Measurements from ENCODE around the gene TEX19. TPM values are rescaled to one million over a fixed set of nuclear protein-coding genes. Genes with fewer than 3 reads are reported as not detected.

TEX19 gene
- total and polyA plus RNA-seq, 2 of the 8 experiments (the other 6 are each of a cell fraction or from before 2014, with no cell fraction given) = 0.54 to 0.80 TPM

DNA sequence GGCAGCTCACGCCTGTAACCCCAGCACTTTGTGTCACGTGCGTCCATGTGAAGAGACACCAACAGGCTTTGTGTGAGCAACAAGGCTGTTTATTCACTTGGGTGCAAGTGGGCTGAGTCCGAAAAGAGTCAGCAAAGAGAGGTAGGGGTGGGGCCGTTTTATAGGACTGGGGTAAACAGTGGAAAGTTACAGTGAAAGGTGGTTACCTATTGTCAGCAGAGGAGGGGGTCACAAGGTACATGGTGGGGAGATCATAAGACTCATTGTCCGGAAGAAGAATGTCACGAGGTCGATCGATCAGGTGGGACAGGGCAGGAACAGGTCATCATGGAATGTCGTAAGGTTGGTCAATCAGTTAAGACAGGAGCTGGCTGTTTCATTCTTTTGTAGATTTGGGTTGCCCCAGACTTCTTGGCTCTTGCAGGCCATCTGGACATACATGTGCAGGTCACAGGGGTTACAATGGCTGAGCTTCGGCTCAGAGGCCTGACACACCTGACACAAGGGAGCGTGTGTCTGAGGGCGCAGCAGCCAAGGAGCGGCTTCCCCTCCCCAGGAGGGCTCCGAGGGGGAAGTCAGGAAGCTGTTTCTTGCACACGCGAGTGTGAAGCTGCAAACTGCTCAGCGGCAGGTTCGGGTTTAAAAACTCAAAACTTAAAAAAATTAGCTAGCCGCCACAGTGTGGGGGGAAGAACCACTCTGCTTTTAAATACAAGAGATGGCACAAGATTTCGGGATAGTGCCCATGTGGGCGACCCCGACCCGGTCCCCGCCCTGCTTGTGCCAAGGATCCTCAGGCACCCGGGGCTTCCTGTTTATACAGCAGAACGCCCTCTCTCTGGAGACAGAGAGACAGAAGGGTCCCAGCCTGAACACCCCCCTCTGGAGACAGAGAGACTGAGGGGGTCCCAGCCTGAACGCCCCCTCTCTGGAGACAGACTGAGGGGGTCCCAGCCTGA is 12.4 kb upstream of the TEX19 start:
- Histone ChIP-seq H3K9ac (replicated peaks in 1 of 4; ENCODE audit: extremely low read depth in 1 of 4, low read depth in 3 of 4, low read length in 3 of 4) (no peak overlapping the region), H4K5ac (ENCODE audit: insufficient read length, low read depth, low read length) (no peak overlapping the region), H3K4me3 (ENCODE audit: extremely low read depth in 1 of 4, insufficient read depth in 2 of 4, low read depth in 3 of 4, low read length in 4 of 4) (no peak overlapping the region), H3K23ac (ENCODE audit: insufficient read length) (no peak overlapping the region), H3K27me3 (replicated peaks in 1 of 4; ENCODE audit: control insufficient read depth in 3 of 4, extremely low read depth in 1 of 4, insufficient read depth in 3 of 4, low read length in 3 of 4) (no peaks in the 10 kb centered on the region; a peak in 1 of 7 replicates), H4K8ac (ENCODE audit: extremely low read depth, insufficient read depth, low read length) (no peak overlapping the region), H3K56ac (replicated peaks; ENCODE audit: insufficient read length, low read depth, low read length) (no peak overlapping the region), H3K36me3 (ENCODE audit: control insufficient read depth in 2 of 4, insufficient read depth in 4 of 4, low read length in 3 of 4) (no peaks in the 10 kb centered on the region), H2AFZ (ENCODE audit: low read length) (no peak overlapping the region), H2BK12ac (ENCODE audit: low read depth, low read length) (no peak overlapping the region), H2AK5ac (ENCODE audit: low read depth, low read length) (no peak overlapping the region), H3K4me1 (replicated peaks in 1 of 4; ENCODE audit: control insufficient read depth in 3 of 4, insufficient read depth in 4 of 4, low read length in 3 of 4) (no peaks in the 10 kb centered on the region; a peak in 1 of 7 replicates), H3K79me1 (ENCODE audit: low read depth, low read length) (no peaks in the 10 kb centered on the region), H2BK5ac (ENCODE audit: low read depth, low read length) (no peak overlapping the region), H3K79me2 (ENCODE audit: control insufficient read depth in 1 of 2, insufficient read depth in 2 of 2, low read length in 2 of 2) (no peaks in the 10 kb centered on the region), H4K91ac (replicated peaks; ENCODE audit: insufficient read length, low read length) (no peak overlapping the region), H2BK120ac (replicated peaks; ENCODE audit: low read depth, low read length) (no peak overlapping the region), H3K4me2 (ENCODE audit: insufficient read depth in 1 of 2, low read depth in 2 of 2, low read length in 2 of 2) (no peak overlapping the region), H3K27ac (ENCODE audit: low read depth, low read length) (no peak overlapping the region), H2BK15ac (ENCODE audit: low read length) (no peak overlapping the region), H3K14ac (ENCODE audit: insufficient read length) (no peak overlapping the region), H3K4ac (replicated peaks; ENCODE audit: insufficient read length, low read depth, low read length) (no peak overlapping the region), H3K18ac (ENCODE audit: extremely low read depth, low read length) (no peak overlapping the region), H4K20me1 (replicated peaks in 1 of 2; ENCODE audit: control insufficient read depth in 1 of 2, insufficient read depth in 2 of 2, low read length in 2 of 2) (no peaks in the 10 kb centered on the region), H3K23me2 (ENCODE audit: low read depth, low read length) (no peaks in the 10 kb centered on the region), H2BK20ac (ENCODE audit: low read length) (no peak overlapping the region), H3K9me3 (ENCODE audit: insufficient read depth in 2 of 2, low read depth in 1 of 2, low read length in 1 of 2) (peaks cover 0 to 2% of the 10 kb centered on the region in 2 experiments; a peak in 1 of 4 replicates)
- POLR2A ChIA-PET (ENCODE audit: partially characterized antibody) = interaction anchor here (2.4 kb wide), 1 partner anchor 73 kb away, joined by 4 read pairs; the partner anchor contains the start of gene CSNK1D
- CTCF ChIA-PET (ENCODE audit: partially characterized antibody) = interaction anchor here (0.6 to 3.3 kb wide), 6 partner anchors 10 to 104 kb away, joined by 3 to 8 read pairs (median 3); partner anchors contain the start of gene SECTM1
- FAIRE-seq = no peak
- no peak for DNase-seq (ENCODE audit: low read depth in 1 of 2, low spot score in 2 of 2)
- 88% methylated on average over 26 of the region's 28 CpGs; no CpG with 5 or more reads in 1 of the 2 experiments for WGBS, 2 experiments (ENCODE audit: extremely low coverage in 1 of 2, insufficient coverage in 1 of 2, insufficient read length in 1 of 2, insufficient replicate concordance in 2 of 2, low coverage in 1 of 2, low lambda C conversion rate in 2 of 2, missing lambda C conversion rate in 1 of 2)
- TF ChIP-seq CEBPB (IDR thresholded peaks at IDR 0.05; ENCODE audit: low read depth, low read length) = no peak
- TF ChIP-seq MAFK (IDR thresholded peaks at IDR 0.05; ENCODE audit: low read depth, low read length) = no peak
- no peak for TF ChIP-seq BACH1 (IDR thresholded peaks at IDR 0.05; ENCODE audit: low read length)
- TF ChIP-seq POLR2AphosphoS5 (IDR thresholded peaks at IDR 0.05; ENCODE audit: low read depth, low read length) = no peak
- TF ChIP-seq TAF1 (IDR thresholded peaks at IDR 0.05; ENCODE audit: low read depth, low read length) = no peak
